Measurements from ENCODE around the gene LARP4.
A peak's percentile ranks its signal among the peaks of the same experiment; 100 is the strongest.
"Not testable (repeated sequence)": the region's sequence is repeated elsewhere in the genome, so short reads cannot be mapped to it uniquely, and the experiment has no call there.

LARP4 gene

DNA sequence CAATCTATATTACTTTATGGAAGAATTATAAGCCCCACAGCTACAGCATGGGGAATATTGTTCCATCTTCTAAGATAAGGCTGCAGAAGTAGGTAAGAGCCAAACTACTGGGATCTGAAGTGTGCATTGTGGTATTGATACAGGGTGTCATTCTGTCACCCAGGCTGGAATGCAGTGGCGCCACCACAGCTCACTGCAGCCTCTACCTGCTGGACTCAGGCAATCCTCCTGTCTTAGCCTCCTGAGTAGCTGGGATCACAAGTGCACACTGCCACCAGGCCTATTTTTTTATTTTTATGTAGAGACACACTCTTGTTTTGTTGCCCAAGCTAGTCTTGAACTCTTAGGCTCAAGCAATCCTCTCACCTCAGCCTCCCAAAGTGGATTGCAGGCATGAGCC, 82.8 kb downstream of the LARP4 start:
- no peak for DNase-seq

- no peak for DNase-seq
Measured at GRCh38 chr12:50488801-50489200, 88.1 kb downstream of the LARP4 start.

- DNase-seq = not testable (repeated sequence)
Measured at GRCh38 chr12:50498119-50498518, 97.4 kb downstream of the LARP4 start.

DNA sequence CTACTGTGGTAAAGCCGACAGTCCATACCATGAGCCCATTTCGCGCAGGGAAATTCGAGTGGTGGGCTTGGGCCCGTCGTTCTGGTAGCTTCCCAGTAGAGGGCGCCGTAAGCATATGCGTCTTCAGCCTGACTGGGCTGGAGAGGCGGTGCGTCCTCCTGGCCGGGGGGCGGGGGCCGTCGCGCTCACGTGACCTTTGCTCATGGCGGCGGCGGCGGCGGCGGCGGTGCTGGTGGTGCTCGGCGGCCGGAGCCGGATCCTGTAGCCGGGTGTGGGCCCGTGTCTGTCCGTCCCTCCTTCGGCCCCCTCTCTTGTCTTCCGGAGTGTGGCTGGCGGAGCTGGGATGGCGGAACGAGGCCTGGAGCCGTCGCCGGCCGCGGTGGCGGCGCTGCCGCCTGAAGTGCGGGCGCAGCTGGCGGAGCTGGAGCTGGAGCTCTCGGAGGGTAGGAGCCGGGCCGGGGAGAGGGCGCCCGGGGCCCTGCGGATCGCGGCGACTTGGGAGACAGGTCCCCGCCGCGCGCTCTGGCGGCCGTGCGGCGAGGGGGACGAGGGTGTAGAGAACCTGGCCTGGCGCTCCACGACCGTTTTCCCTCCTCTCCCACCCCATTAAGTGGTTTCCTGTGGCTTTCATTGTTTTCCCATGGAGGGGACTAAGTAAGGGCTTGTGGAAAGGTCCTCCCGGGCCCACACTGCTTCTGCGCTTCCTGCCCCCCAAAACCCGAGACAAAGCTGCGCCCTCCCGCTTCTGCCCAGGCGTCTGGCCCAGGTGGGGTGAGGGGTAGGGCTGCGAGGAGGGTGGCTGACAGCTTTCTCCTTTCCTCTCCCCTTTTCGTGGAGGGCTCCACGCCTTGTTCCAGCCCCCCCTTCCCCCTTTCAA, 104.4 kb downstream of the LARP4 start, which contains the start of gene DIP2B:
Gene DIP2B, plus strand, starts transcription at position 188 of the 877 bp plus-strand sequence. Its CDS starts 156 bp downstream, at position 344.
- peak; percentile 97 for DNase-seq

DNA sequence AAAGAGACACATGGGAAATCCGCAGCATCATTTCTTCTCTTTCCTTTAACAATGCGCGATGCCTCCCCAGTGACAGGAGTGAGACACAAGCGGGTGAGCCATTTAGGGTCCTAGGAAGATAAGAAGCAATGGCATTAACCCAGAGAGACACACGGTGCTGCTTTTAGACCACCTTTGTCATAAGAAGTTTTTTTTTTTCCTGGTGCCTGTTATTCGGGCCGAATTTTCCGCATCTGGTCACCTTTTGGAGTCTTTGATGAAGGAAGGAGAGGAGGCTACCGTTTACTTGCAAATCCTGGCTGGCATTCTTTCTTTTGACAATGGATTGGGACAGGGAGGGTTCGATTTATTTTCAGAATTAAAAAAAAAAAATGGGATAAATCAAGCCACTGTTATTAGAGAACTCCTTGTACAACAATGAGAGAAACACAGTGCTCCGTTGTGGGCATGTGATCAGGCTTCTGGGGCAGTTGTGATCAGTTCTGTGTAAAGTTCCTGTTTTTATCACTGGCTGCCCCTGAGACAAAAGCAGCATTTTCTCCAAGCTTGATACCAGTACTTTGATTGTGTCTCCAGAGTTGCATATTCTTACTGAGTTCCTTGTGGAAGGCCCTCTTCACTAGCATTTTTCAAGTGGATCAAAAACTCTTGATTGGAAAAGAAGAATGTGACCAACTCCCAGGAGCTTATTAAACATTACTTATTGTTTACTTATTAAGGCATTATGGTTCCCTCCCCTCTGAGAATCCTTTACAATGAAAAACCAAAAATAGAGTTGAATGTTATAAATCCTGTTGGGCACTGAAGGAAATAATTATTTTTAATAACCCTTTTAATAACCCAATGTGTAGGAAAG, 105.2 kb downstream of the LARP4 start:
- DNase-seq = no peak

DNA sequence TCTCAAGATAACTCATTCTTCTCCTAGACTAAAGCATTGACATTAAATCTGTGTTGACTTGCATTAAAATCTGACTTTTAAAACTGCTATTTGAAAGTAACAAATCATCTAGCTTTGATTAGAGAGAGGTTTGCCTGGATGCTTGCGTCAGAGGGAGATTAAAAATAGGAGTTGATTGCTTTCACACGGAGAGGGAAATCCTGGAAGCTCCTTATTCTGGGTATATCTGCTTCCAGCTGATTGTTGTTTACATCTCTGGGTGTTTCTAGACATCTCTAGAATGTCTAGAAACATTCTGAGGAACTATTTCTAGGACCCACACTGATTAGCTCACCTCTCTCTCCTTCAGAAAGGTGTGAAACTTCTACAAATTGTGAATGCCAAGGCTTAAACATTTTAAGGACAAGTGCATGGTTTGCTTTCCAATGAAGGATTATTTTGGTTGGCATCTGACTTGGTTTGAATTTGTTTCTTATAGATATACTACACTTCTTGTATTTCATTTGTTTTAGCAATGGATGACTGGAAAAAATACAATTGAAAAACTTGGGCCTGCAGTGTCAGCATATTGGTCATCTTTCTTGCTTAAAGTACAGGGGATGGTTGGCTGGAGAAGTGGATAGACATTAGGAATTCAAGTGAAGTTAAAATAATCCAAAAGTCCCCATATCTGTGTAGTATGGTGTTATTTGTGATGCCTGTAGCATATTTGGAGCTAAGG, 106.2 kb downstream of the LARP4 start:
- no peak for DNase-seq

GRCh38 chr12:50507474-50507838, 106.8 kb downstream of the LARP4 start:
- DNase-seq = no peak

DNA sequence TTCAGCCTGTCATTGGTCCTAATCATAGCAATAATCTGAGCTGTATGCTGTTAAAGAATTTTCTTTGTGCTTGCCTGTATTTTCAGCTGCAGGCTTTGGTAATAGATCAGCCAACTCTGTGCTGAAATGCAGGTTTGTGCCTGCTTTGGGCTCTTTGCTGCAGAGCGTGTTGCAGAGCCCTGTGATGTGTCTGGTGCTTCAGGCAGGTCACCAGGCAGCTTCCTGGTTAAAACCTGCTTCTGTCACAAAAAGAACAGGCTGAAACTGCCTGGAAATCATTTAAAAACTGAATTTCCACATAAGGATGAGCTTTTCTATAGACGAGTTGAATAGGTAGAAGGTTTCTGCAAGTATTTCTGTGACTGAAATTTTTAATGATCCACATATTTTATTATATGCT, 107.2 kb downstream of the LARP4 start:
- DNase-seq = no peak

DNA sequence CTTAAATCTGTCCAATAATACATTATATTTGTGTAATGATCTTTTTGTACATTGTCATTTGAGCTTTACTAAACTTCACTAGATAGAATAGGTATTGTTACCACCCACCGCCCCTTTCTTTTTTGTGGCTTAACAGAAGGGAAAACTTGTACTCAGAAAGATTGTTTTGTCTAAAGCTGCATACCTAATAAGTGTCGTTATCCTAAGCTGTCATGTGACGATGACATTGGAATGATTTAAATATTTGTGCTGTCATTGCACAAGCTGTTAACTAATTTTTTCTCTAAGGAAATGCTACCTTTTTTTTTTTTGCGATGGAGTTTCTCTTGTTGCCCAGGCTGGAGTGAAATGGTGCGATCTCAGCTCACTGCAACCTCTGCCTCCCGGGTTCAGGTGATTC, 107.7 kb downstream of the LARP4 start:
- no peak for DNase-seq

GRCh38 chr12:50508970-50509663, 108.4 kb downstream of the LARP4 start:
- DNase-seq = no peak

DNA sequence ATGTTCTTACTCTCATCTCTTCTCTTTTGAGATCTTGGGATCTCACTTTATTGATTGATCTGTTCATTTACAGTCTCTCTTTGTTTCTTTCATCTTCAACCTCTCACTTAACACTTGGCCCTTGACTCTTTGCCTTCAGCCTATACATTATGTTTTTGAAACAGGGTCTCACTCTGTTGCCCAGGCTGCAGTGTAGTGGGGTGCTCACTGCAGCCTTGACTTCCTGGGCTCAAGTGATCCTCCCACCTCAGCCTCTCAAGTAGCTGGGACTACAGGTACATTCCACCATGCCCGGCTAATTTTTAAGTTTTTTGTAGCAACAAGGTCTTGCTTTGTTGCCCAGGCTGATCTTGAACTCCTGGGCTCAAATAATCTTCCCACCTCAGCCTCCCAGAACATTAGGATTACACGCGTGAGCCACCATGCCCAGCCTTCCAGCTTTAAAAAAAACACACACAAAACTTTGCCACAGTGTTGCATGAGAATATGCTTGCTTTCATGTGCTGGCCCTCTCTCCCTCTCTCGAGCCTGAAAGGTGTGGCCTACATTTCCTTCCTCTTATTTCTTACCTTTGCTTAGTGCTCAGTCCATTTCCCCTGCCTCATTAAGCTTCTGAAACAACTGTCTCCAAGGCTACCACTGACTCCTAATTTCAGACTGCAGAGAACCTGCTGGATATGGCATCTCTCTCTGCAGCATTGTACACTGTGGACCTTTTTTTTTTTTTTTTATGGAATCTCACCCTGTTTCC, 114.0 kb downstream of the LARP4 start:
- DNase-seq = no peak

DNA sequence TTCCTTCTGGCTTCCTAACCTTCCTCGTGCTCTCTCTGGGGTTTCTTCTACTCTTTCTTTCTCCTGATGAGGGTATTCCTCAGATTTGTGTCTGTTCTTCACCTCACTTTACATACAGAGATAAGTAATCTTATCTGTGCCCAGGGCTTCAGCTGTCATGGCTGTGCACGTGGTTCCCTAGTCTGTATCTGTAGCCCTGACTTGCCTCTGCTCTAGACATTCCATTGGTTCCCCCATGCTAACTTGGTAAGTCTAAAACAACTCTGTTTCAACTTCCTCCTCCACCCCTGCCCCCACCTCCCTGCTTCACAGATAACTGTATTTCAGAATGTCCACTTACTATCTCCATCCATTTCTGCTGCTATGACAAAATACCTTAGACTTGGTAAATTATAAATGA, 114.9 kb downstream of the LARP4 start:
- DNase-seq = no peak

GRCh38 chr12:50517421-50518048, 116.8 kb downstream of the LARP4 start:
- no peak for DNase-seq

GRCh38 chr12:50518090-50518489, 117.4 kb downstream of the LARP4 start:
- DNase-seq = peak; percentile 45

DNA sequence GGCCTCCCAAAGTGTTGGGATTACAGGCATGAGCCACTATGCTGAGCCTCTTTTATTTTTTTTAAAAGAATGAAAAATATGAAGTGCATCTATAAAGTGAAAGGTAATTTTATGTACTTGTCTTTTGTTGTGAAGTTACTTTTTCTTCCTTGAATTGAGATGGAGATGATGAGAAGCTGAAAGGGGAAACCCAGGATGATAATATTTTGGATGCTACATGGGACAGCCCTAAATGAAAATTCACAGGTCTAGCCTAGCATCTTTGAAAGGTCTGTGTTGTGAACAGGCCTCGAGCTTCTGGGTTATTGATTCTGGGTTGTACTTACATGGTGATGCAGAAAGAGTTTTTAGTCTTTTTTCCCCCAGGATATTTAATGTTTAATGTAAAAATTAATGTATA, 118.7 kb downstream of the LARP4 start:
- DNase-seq = no peak

DNA sequence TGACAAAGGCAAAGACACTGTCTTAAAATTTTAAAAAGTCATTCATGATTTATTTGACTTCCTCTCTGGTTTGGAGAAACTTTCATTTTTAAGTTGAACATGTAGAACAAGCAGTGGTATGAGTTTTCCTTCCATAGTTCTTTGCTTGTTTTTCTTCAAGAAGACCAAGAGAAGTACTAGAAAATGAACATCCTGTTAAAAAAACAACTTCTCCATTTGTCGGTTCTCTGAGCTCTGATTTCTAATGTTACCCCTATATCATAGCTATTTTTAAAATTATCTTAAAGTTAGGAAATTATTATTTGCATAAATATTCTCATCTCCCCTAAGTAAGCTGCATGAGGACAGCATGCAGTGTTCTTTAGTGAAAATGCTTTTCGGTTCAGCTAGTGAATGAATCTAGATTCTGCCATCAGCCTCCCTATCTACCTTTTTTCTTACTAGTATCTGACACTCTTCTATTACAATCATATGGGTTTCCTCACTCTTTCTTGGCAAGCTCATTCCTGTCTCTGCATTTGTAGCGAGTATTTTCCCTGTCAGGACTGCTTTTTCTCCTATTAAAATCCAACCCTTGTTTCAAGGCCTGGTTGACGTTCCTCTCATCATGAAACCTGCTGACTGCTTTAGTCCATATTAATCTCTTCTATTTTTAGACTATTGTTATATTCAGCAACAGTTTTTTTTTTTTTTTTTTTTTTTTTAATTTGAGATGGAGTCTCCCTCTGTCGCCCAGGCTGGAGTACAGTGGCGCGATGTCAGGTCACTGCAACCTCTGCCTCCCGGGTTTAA, 119.9 kb downstream of the LARP4 start:
- DNase-seq = no peak

GRCh38 chr12:50521781-50522180, 121.1 kb downstream of the LARP4 start:
- DNase-seq = not testable (repeated sequence)

DNA sequence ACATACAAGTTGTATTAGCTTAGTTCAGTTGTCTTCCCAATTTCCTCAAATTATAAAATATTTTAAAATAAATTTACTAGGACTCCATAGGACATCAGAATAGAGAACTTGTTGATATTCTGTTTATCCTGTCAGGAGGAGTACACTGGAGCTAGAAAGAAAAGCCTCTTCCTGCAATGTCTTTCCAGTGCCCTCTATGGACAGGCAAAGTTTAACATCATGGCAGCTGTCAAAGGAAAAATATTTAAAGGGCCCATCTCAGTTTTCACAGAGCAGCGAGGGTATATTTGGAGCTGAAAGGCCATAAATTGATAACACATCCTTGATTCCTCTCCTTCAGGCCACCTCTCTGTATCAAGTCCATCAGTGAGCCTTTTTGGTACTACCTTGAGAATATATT, 123.1 kb downstream of the LARP4 start:
- DNase-seq = no peak

DNA sequence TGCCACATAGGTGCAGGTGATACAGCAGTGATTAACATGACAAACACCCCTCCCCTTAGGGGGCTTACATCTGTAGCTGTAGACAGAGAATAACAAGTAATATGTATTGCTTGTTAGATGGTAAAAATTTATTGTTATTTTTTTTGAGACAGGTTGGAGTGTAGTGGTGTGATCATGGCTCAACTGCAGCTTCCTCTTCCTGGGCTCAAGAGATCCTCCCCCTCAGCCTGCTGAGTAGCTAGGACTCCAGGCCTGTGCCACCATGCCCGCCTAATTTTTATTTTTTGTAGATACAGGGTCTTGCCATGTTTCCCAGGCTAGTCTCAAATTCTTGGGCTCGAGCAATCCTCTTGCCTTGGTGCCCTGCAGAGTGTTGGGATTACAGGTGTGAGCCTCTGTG, 123.9 kb downstream of the LARP4 start:
- no peak for DNase-seq

DNA sequence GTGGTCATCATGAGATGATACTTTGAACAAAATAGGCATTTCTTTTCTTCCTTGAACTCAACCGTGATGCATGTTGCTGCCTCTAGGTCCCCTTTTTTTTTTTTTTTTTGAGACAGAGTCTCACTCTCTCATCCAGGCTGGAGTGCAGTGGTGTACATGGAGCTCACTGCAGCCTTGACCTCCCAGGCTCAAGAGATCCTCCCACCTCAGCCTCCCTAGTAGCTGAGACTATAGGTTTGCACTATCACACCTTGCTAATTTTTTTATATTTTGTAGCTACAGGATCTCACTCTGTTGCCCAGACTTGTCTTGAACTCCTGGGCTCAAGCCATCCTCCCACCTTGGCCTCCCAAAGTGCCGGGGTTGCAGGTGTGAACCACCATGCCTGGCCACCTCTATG, 124.7 kb downstream of the LARP4 start:
- no peak for DNase-seq

- no peak for DNase-seq
Measured at GRCh38 chr12:50527359-50527726, 126.7 kb downstream of the LARP4 start.
